Amygdala (tissue), 56 donors: ENCODE results near the gene LEF1.

ENCODE experiments used
- DNase-seq, 56 donors: peaks; one replicate each; lab custom pipeline; 2025; lab: John Stamatoyannopoulos, UW

Gene LEF1

GRCh38 chr4:108168671-108169523 is at the start of gene LEF1:
TSS of gene LEF1 (minus strand) at chr4:108168932. CDS start at chr4:108167767, 1,165 bp downstream.
- DNase-seq, result no peak

DNA sequence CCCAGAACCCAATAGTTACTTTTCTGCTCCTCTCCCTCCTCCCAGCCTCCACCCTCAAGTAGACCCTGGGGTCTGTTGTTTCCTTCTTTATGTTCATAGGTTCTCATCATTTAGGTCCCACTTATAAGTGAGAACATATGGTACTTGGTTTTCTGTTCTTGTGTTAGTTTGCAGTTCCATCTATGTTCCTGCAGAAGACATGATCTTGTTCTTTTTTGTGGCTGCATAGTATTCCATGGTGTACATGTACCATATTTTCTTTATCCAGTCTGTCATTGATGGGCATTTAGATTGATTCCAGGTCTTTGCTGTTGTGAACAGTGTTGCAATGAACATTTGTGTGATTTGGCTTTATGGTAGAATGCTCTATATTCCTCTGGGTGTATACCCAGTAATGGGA is 47.8 kb upstream of the LEF1 start:
- DNase-seq, result no peak

DNA sequence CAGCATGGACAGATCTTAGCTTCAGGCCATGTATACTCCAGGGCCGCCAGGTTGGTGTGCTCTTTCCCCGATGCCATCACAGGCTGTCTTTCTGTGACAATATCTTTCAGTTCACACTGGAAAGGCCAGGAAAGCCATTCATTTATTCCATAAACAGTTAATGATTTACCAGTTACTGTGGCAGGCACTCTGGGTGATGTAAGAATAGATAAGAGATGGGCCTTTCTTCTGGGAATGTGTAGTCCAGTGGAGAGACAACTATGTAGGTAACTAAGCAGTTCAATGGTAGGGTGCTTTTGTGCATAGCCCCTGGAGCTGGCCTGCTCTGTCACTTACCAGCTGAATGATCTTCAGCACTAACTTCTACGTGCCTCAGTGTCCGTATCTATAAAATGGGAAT is 46.3 kb upstream of the LEF1 start:
- no peak for DNase-seq

- no peak for DNase-seq
These were observed 45.0 kb upstream of the LEF1 start for GRCh38 chr4:108213723-108214122.

DNA sequence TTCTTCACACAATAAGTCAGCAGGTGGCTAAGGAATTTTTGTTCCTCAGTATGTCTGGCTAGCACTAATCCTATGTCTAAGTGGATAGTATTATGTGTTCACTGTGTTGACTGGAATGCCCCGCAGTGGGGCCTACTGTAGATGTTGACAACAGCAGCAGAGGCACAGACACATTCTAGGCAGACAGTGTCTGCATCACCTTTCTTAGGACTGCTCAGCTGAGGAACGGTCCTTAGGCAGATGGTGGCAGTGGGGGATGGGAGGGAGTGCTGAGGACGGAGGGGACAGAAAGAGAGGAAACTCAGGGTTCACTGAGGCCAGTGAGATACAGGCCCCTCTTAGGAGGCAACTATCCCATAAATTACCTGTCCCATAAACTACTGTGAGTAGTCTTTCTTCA is 44.6 kb upstream of the LEF1 start:
- DNase-seq, result no peak

DNA sequence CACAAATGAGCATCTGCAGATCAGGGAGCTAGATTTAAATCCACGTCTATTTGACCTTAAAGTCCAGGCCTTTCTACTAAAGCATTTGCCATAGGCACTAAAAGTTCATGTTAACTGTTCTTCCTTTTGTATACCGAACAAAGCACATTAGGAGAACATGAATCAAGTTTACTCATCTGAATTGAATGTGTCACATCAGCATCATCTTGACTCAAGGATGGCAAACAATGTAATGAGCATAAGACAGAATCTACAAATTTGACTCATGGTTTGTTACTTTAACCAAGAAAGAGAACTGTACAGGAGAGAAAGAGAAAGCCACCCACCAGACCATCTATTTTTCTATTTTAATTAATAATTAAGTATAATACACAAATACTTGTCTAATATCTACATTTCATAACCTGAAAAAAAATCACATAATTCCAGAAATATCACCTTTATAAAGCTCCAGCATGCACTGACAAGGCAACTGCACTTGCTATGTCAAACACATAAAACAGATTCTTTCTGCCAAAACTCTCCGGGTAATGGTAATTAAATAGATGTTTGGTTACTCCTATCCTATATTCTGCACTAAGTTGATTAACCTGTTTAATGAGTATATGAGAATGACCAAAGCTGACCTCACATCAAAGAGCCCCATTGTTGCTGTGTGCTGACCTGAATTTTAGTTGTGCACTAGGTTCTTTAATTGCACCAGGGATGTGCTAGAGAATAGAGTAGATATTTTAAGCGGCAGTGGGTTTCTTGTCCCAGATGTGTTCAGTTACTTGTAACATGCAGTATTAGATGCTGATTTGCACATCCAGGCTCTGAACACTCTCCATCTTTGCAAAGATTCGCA is 42.5 kb upstream of the LEF1 start:
- DNase-seq, result no peak

DNA sequence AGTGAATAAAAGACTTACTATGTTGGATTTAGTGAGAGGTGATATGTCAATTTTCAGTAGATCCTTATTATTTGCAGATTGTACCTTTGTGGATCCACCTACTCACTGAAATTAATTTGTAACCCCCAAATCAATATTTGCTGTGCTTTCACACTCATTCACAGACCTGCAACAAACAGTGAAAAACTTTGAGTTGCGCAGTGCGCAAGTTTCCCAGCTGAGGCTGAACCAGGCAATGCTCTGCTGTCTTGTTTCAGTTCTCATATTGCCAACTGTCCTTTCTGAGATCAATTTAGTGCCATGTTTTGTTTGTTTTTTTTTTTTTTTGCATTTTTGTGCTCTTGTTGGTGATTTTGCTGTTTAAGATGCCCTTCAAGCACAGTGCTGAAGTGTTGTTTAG is 40.8 kb upstream of the LEF1 start:
- no peak for DNase-seq

DNA sequence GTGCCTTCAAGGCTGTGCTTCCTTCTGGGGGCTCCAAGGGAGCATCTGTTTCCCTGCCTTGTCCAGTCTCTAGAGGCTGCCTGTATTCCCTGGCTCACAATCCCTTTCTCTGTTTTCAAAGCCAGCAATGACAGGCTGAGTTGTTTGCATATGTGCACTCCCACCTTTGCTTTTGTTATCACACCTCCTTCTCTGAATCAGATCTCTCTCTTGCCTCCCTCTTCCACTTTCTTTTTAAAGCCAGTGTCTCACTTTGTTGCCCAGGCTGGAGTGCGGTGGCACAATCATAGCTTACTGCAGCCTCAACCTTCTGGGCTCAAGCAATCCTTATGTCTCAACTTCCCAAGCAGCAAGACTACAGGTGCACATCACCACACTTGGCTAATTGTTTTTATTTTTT is 37.1 kb upstream of the LEF1 start:
- DNase-seq, result no peak

DNA sequence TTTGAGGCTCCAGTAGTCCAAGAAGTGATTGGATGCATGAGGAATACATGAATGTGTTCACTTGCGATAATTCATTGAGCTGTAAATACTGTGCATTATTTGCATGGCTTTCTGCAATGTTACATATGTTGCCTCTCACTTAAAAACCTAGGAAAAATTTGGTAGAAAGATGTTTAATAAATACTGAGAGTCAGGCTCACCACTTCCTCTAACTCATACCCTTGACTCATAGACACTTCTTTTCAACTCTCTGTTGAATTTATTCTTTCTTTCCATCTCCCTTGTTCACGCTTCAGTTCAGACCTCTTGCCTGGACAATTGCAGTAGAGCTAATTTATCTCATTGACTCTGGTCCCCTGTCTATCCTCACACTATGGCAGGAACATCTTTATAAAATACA is 35.8 kb upstream of the LEF1 start:
- no peak for DNase-seq

DNA sequence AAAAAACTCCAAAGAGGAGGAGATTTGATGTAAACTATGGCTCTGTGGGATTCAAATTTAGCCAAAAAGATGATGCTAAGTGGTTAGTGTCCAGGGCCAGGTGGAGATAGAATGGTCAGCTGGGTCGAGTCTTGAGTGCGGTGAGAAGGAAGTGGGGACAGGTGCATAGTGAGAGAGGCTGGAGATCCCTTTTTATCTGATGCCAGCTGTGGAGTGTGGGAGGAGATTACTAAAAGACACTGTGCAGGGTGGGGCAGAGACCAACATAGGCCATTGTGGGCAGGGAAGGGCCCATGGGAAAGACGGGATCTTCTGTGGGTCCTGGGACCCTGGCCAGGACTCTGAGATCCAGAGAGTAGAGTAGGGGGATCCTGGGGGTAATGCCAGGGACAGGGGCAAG is 34.6 kb upstream of the LEF1 start:
- no peak for DNase-seq

- DNase-seq, result no peak
These were observed 33.0 kb upstream of the LEF1 start for GRCh38 chr4:108201774-108202173.

GRCh38 chr4:108199881-108200280 is 31.1 kb upstream of the LEF1 start:
- no peak for DNase-seq

DNA sequence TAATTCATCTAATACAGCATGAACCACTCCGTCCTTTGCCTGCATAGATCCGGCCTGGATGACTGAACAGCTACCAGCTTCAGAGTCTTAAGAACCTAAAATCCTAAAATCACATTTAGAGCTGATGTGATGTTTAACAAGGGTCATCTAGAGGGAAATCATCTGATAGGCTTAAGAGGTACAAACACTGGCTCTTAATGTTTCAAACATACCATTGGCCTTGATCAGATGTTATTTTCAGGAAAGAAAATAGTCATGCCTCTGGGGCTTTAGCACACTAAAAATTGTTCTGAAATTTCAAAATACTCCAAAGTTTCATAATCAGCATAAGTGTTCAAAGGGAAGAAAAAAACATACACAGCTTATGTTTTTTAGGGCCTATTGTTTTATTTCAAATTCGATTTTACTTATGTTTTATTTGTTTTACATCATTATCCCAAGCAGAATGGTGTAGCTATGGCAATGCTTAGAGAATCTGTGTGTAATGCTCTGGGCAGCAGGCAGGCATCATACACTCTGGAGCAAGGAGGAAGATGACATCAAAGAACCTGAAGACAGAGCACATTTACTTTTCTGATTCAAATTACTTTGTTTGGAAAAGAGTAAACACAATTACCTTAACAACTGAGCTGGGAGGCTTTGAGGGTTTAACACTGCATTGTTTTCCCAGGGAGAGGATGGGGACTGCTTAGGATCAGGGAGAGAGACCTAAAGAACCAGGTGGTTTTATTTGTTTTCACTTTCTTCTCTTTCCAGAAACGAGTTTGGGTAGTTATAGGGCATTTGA is 25.3 kb upstream of the LEF1 start:
- no peak for DNase-seq

GRCh38 chr4:108192935-108193334 is 24.2 kb upstream of the LEF1 start:
- no peak for DNase-seq

GRCh38 chr4:108192056-108192455 is 23.3 kb upstream of the LEF1 start:
- DNase-seq, result no peak

DNA sequence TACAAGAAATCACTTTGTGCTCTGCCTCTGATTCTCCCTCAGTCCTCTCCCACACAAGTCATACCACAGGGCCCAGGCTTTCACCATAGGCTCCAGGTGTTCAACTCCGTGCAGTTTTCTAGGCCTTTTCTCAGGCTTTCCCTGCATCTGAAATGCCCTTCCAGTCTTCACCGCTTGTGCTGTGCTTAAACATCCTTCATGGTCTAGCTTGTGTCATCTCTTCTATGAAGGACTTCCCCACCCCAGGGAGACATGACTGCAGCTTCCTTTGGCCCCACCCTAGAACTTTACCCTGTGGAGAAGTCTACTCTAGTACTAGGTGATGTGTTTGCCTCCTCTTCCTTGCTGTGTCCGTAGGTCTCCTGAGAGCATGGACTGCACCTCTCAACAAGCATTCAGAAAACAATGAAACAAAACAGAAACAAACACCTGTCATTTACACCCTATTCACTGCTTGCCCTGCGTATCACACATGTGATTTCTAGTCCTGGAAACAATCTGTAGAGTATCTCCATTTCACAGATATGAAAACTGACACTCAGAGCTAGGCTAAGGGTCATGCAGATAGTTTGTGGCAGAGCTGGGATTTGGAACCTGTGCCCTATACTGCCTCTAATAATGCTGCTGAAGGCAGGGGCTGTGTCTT is 22.7 kb upstream of the LEF1 start:
- DNase-seq, result no peak

GRCh38 chr4:108188770-108189169 is 20.0 kb upstream of the LEF1 start:
- no peak for DNase-seq

GRCh38 chr4:108185252-108185651 is 16.5 kb upstream of the LEF1 start:
- no peak for DNase-seq

DNA sequence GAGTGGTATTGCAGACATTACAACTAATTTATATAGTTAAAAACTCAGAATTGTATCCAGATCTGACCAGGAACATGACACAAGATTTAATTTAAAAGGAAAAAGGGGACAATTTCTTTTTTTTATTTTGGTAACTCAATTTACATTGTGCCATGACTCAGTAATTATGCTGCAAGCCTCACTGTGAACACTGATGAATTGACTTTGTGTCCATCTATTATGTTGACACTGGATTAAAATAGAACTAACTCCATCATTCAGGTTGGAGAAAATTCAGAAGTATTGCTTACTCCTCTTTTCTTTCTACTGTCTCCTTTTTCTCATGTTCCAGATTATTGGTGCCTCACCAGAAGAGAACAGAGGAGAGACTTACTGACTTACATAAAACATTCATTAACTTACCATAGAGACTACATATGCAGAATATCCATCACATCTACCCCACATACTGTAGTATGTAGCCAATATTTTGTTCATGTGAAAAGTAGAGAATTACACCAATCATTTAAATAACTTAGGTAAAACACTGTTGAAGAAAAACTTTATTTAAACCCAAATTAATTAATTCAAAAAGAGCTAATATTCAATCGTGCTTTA is 15.8 kb upstream of the LEF1 start:
- DNase-seq, result no peak

- DNase-seq, result no peak
These were observed 13.0 kb upstream of the LEF1 start for GRCh38 chr4:108181704-108182103.
